Panc1 (cell line): Measurements from ENCODE around the gene APLF. TPM values are rescaled to one million over a fixed set of nuclear protein-coding genes. Genes with fewer than 3 reads are reported as not detected.

Experiments
- ATAC-seq: fragments of 200-7000 bp; cut with Tn5 transposase; 2 replicates; pipeline ENCODE4 v1.9.1; 2020; ENCODE audit warnings: mild to moderate bottlenecking, moderate library complexity
- BruUV-seq: library from RNA; stranded (reverse); fragments of 400-500 nt; replicated peaks from 2 replicates; lab custom pipeline; 2021; lab: Mats Ljungman, UMichigan
- CTCF ChIA-PET: fragments of 300-600 bp; sonication (Branson Sonifier 250); formaldehyde crosslinking; loops from one replicate; lab custom pipeline; 2022; ENCODE audit warnings: antibody characterized with exemption; lab: Charles Lee
- POLR2A ChIA-PET: fragments of 300-600 bp; sonication (Branson Sonifier 250); formaldehyde crosslinking; loops from one replicate; lab custom pipeline; 2022; ENCODE audit warnings: antibody characterized with exemption; lab: Charles Lee
- DNase-seq: peaks from one replicate; pipeline ENCODE4 v3.0.0-alpha.2; 2010; ENCODE audit warnings: low read depth, low spot score
- H3K27ac ChIP-seq: 2 replicates; pipeline ENCODE4 v1.5.1; 2011; ENCODE audit warnings: mild to moderate bottlenecking, low read length, inconsistent platforms
- H3K27me3 ChIP-seq: fragments of 200-500 bp; sonication (Bioruptor generic); 2 replicates; pipeline ENCODE4 v1.6.0; 2014; ENCODE audit warnings: low read length, inconsistent platforms; ENCODE audit not compliant: control insufficient read depth, insufficient read depth
- H3K36me3 ChIP-seq: fragments of 200-500 bp; sonication (Bioruptor generic); 2 replicates; pipeline ENCODE4 v1.5.1; 2014; ENCODE audit warnings: inconsistent platforms, mild to moderate bottlenecking, low read length, moderate library complexity; ENCODE audit not compliant: control insufficient read depth, insufficient read depth
- H3K4me1 ChIP-seq: 2 replicates; pipeline ENCODE4 v1.5.1; 2011; ENCODE audit warnings: inconsistent platforms, mild to moderate bottlenecking, low read length, moderate library complexity; ENCODE audit not compliant: control insufficient read depth, insufficient read depth
- H3K4me3 ChIP-seq, 2 experiments: 2 replicates each; pipeline ENCODE4 v1.5.1; 2011 to 2012; ENCODE audit warnings: low read depth in 2 of 2, low read length in 2 of 2, mild to moderate bottlenecking in 2 of 2, inconsistent platforms in 1 of 2, moderate library complexity in 1 of 2
- H3K9me3 ChIP-seq: fragments of 200-500 bp; sonication (Bioruptor generic); 2 replicates; pipeline ENCODE4 v1.5.1; 2014; ENCODE audit warnings: low read depth, mild to moderate bottlenecking, inconsistent platforms, low read length, moderate library complexity; ENCODE audit not compliant: control insufficient read depth, insufficient read depth
- POLR2AphosphoS5 ChIP-seq: IDR thresholded peaks from 2 replicates; pipeline ENCODE4 v1.6.1; 2012; ENCODE audit warnings: mild to moderate bottlenecking, low read depth, low read length, moderate library complexity
- SIN3A ChIP-seq: IDR thresholded peaks from 2 replicates; pipeline ENCODE4 v1.6.1; 2012; ENCODE audit warnings: low read depth, mild to moderate bottlenecking, low read length, moderate library complexity, borderline replicate concordance; ENCODE audit not compliant: insufficient read depth
- TCF7L2 ChIP-seq: IDR thresholded peaks from 2 replicates; pipeline ENCODE4 v1.6.1; 2011; ENCODE audit warnings: mild to moderate bottlenecking, low read depth, low read length, inconsistent platforms
- in situ Hi-C: cut with HindIII; loops from 2 replicates; pipeline ENCODE4 v1.10.0; 2016; ENCODE audit warnings: low sequenced_read_pairs, low pct_unique_long_range_greater_than_20kb
- intact Hi-C: fragments of 100-400 bp; cut with micrococcal nuclease; formaldehyde crosslinking; loops from one replicate; pipeline ENCODE4 v1.10.0; 2022; ENCODE audit not compliant: unreplicated experiment
- total RNA-seq: library from RNA; stranded (reverse); gene quantifications from one replicate; pipeline ENCODE4 v1.2.1, GENCODE V29; 2021; ENCODE audit not compliant: unreplicated experiment
- TF ChIP-seq, protein P1 (sequence below): fragments of 450-650 bp; IDR thresholded peaks from 2 replicates; pipeline ENCODE4 v1.5.1; 2017; ENCODE audit warnings: mild to moderate bottlenecking
- TF ChIP-seq, protein P2 (sequence below), 2 experiments: IDR thresholded peaks; 2 replicates each; pipeline ENCODE4 v1.6.1; 2011 to 2012; ENCODE audit warnings: low read depth in 2 of 2, control low read depth in 1 of 2, low read length in 1 of 2, mild to moderate bottlenecking in 1 of 2, moderate library complexity in 1 of 2; ENCODE audit not compliant: insufficient read depth in 1 of 2

The APLF gene
- total RNA-seq, 1 experiment from 2014 or later: 2.6 TPM

DNA sequence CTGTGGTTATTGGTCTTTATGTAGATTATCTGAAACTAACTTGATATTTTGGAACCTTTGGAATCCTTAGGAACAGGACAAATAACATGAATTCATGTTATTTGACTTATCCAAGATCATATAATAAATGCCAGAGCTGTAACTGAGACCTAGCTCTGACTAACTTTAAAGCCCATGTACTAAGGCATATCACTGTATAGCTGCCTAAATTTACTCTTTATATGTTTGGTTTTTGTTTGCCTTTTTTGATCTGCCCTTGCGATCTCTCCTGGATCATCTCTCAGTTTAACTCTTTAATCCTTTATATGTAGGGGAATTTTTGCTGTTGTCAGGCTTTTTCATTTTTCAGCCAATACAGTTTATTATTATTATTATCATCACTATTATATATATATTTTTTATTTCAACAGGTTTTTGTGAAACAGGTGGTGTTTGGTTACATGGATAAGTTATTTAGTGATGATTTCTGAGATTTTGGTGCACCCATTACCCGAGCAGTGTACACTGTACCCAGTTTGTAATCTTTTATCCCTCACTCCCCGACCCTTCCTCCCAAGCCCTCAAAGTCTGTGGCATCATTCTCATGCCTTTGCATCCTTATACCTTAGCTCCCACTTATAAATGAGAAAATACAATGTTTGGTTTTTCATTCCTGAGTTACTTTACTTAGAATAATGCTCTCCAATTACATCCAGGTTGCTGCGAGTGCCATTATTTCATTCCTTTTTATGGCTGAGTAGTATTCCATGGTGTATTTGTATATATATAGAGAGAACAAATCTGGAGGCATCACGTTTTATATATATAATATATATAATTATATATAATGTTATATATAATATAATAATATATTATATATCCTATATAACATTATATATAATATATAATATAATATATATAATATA, 48.9 kb downstream of the APLF start:
- H3K36me3 ChIP-seq: no peaks in the 10 kb centered on the region
- TF ChIP-seq TCF7L2 (no peak), POLR2AphosphoS5 (no peak), SIN3A (no peak)
- TF ChIP-seq, protein P1, sequence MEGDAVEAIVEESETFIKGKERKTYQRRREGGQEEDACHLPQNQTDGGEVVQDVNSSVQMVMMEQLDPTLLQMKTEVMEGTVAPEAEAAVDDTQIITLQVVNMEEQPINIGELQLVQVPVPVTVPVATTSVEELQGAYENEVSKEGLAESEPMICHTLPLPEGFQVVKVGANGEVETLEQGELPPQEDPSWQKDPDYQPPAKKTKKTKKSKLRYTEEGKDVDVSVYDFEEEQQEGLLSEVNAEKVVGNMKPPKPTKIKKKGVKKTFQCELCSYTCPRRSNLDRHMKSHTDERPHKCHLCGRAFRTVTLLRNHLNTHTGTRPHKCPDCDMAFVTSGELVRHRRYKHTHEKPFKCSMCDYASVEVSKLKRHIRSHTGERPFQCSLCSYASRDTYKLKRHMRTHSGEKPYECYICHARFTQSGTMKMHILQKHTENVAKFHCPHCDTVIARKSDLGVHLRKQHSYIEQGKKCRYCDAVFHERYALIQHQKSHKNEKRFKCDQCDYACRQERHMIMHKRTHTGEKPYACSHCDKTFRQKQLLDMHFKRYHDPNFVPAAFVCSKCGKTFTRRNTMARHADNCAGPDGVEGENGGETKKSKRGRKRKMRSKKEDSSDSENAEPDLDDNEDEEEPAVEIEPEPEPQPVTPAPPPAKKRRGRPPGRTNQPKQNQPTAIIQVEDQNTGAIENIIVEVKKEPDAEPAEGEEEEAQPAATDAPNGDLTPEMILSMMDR: no peak
- TF ChIP-seq, protein P2, sequence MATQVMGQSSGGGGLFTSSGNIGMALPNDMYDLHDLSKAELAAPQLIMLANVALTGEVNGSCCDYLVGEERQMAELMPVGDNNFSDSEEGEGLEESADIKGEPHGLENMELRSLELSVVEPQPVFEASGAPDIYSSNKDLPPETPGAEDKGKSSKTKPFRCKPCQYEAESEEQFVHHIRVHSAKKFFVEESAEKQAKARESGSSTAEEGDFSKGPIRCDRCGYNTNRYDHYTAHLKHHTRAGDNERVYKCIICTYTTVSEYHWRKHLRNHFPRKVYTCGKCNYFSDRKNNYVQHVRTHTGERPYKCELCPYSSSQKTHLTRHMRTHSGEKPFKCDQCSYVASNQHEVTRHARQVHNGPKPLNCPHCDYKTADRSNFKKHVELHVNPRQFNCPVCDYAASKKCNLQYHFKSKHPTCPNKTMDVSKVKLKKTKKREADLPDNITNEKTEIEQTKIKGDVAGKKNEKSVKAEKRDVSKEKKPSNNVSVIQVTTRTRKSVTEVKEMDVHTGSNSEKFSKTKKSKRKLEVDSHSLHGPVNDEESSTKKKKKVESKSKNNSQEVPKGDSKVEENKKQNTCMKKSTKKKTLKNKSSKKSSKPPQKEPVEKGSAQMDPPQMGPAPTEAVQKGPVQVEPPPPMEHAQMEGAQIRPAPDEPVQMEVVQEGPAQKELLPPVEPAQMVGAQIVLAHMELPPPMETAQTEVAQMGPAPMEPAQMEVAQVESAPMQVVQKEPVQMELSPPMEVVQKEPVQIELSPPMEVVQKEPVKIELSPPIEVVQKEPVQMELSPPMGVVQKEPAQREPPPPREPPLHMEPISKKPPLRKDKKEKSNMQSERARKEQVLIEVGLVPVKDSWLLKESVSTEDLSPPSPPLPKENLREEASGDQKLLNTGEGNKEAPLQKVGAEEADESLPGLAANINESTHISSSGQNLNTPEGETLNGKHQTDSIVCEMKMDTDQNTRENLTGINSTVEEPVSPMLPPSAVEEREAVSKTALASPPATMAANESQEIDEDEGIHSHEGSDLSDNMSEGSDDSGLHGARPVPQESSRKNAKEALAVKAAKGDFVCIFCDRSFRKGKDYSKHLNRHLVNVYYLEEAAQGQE (IDR thresholded peaks at IDR 0.05; ENCODE audit: insufficient read depth in 1 of 2, low read depth in 2 of 2, low read length in 1 of 2): no peak
- no peak for DNase-seq
- POLR2A ChIA-PET: no interaction called here
- in situ Hi-C loops (no loop called here), intact Hi-C loops (no loop called here)
- no TSS peak for BruUV-seq
- H3K4me3 ChIP-seq: no peak overlapping the region
- H3K27ac ChIP-seq: no peak overlapping the region
- H3K4me1 ChIP-seq: no peaks in the 10 kb centered on the region
- ATAC-seq: no peak
- no peaks in the 10 kb centered on the region for H3K9me3 ChIP-seq
- CTCF ChIA-PET: no interaction called here
- H3K27me3 ChIP-seq: no peaks in the 10 kb centered on the region

DNA sequence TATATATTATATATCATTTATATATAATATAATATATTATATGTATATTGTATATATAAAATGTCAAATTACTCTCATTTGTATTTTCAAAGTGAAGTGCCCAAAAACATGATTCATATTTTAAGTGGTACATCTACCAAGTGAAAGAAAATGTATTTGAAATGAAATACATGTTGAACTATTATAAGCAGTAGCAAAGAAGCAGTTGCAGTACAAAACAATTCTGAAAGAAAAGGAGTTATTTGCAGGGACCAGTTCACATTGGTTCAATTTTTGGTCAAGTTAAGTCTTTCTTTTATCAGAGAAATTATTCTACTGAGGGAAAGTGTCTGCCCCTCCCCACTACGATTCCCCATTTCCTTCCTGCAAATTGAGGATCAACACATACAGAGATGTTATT, 51.9 kb downstream of the APLF start:
- BruUV-seq: no TSS peak
- H3K36me3 ChIP-seq: no peaks in the 10 kb centered on the region
- no peak overlapping the region for H3K27ac ChIP-seq
- no peak for ATAC-seq
- in situ Hi-C loops (no loop called here), intact Hi-C loops (no loop called here)
- ChIA-PET POLR2A (no interaction called here), CTCF (no interaction called here)
- TF ChIP-seq, protein P2 (IDR thresholded peaks at IDR 0.05; ENCODE audit: insufficient read depth in 1 of 2, low read depth in 2 of 2, low read length in 1 of 2): no peak
- TF ChIP-seq POLR2AphosphoS5: no peak
- TF ChIP-seq, protein P1: no peak
- no peak for TF ChIP-seq SIN3A
- TF ChIP-seq TCF7L2: no peak
- H3K4me3 ChIP-seq: no peak overlapping the region
- no peaks in the 10 kb centered on the region for H3K9me3 ChIP-seq
- DNase-seq: no peak
- H3K27me3 ChIP-seq: no peaks in the 10 kb centered on the region
- no peaks in the 10 kb centered on the region for H3K4me1 ChIP-seq
